Karpas-422 (cell line): ENCODE results near the gene OR14J1. TPM values are rescaled to one million over a fixed set of nuclear protein-coding genes. Genes with fewer than 3 reads are reported as not detected.

Experiments used
- total RNA-seq: library from RNA; depleted of rRNA; stranded (reverse); fragments of >200 nt; shearing (Covaris generic); gene quantifications from 2 replicates; pipeline ENCODE4 v1.2.3, GENCODE V29; 2014; ENCODE audit warnings: low replicate concordance; rRNA removed

The OR14J1 gene
- total RNA-seq, 1 experiment from 2014 or later, result not detected

Other genes with a start within 250 kb of the OR14J1 start
- gene OR2B3, start 214.4 kb upstream of the OR14J1 start, total RNA-seq, result not detected in 2 replicates
- gene OR2J1, start 202.2 kb upstream of the OR14J1 start, total RNA-seq, result not detected in 2 replicates
- not detected in 2 replicates for gene OR2J3, start 193.6 kb upstream of the OR14J1 start, total RNA-seq
- gene OR2J2, start 130.8 kb upstream of the OR14J1 start, total RNA-seq, result not detected in 2 replicates
- gene OR5V1, start 67.2 kb downstream of the OR14J1 start, total RNA-seq, result not detected in 2 replicates
- gene OR12D3, start 73.6 kb downstream of the OR14J1 start, total RNA-seq, result not detected in 2 replicates
- gene OR12D2, start 93.9 kb downstream of the OR14J1 start, total RNA-seq, result not detected in 2 replicates
- gene OR12D1, start 113.2 kb downstream of the OR14J1 start, total RNA-seq, result not detected in 2 replicates
- not detected in 2 replicates for gene OR10C1, start 137.6 kb downstream of the OR14J1 start, total RNA-seq
- not detected in 2 replicates for gene OR11A1, start 155.4 kb downstream of the OR14J1 start, total RNA-seq
- not detected in 2 replicates for gene OR2H1, start 155.5 kb downstream of the OR14J1 start, total RNA-seq
- not detected in 2 replicates for gene MAS1L, start 186.3 kb downstream of the OR14J1 start, total RNA-seq